HG03469 (cell line): ENCODE data around the gene LEKR1.
"Not testable (repeated sequence)": the region's sequence is repeated elsewhere in the genome, so short reads cannot be mapped to it uniquely, and the experiment has no call there.

Experiments
- ATAC-seq: cut with Tn5 transposase; IDR thresholded peaks from one replicate; pipeline ENCODE4 v1.9.1; 2021; ENCODE audit warnings: mild to moderate bottlenecking, moderate library complexity, moderate number of reproducible peaks; ENCODE audit not compliant: unreplicated experiment

LEKR1 gene

DNA sequence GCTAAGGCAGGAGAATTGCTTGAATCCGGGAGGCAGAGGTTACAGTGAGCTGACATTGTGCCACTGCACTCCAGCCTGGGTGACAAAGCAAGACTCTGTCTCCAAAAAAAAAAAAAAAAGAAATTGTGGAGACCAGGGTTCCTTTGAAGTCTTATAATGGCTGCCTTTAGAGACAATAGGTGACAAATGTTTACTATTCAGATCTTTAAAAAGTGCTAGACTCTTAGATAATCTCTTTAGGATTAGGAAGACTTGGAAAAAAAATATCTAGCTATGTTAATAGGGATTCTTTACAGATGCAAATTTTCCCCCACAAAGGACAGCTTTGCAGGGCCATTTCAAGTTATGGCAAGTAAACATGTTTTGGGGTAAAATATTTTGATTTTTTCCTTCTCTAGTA lies 71.7 kb downstream of the LEKR1 start:
- ATAC-seq = not testable (repeated sequence)

DNA sequence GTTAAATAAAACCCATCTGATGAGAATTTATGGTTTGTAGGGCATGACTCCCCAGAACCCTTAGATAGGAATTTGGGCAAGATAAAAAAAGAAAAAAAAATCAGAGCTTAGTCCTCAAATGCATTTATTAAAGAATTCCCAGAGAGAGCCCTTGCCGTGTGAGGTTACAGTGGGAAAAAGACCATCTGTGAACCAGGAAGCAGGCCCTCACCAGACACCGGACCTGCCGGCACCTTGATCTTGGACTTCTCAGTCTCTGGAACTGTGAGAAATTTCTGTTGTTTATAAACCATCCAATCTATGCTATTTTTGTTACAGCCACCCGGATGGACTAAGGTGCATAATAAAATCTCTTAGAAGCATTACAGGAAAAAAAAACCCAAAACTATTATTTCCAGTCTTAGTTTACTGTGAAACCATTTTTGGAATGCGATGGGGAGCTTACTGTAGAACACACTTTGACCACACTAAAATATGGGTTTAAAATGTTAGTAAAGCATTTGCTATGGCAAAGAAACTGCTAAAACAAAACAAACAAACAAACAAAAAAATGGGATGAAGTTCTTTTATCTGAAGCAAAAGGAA lies 72.2 kb downstream of the LEKR1 start:
- ATAC-seq = no peak

- no peak for ATAC-seq
Measured at GRCh38 chr3:156899951-156900350, 73.8 kb downstream of the LEKR1 start.

DNA sequence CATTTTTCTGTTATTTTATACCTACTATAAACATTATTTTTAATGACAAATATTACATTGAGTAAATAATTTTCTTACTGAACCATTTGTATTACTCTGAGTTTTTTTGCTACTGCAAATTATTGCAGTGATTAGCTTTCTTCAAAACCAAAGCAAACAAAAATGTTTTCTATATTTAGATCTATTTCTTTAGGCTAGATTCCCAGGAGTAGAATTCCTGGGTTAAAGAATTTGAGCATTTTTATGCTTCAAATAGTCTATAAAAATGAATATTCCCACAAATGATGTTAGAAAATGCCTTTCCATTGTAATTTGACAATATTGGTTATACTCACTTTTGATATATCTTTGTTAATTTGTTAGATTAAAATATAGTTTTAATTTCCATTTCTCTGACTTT lies 76.8 kb downstream of the LEKR1 start:
- ATAC-seq = no peak

DNA sequence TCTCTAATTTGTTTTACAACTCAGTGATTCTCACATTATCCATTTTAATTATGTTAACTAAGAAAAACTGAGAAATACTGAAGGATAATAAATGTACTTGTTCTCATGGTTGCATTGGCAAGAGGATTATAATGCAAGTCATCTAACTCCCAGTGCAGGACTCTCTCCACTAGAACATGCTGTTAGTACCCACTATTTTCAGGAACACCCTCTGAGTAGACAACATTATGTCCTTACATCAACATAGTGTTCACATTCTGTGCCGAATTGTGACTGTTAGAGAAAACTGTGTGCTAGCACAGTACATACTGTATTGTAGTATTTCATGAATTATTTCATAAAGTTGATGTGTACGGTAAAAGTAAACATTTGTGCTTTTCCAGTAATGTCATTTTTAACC lies 80.1 kb downstream of the LEKR1 start:
- ATAC-seq = no peak

- no peak for ATAC-seq
Measured at GRCh38 chr3:156908398-156908797, 82.2 kb downstream of the LEKR1 start.

DNA sequence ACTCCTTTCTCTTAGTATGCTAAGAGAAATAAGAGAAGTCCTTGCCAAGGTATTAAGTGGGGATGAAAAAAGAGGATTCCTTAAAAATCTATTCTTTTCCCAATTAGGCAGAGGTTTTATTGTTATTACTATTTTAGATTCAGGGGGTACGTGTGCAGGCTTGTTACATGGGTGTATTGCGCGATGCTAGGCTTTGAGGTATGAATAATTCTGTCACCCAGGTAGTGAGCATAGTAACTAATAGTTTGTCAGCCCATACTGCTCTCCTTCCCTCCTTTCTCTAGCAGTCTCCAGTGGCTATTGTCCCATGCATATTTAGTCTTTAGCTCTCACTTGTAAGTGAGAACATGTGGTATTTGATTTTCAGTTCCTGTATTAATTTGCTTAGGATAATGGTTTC lies 83.9 kb downstream of the LEKR1 start:
- ATAC-seq = no peak

GRCh38 chr3:156910831-156911230 lies 84.7 kb downstream of the LEKR1 start:
- not testable (repeated sequence) for ATAC-seq

DNA sequence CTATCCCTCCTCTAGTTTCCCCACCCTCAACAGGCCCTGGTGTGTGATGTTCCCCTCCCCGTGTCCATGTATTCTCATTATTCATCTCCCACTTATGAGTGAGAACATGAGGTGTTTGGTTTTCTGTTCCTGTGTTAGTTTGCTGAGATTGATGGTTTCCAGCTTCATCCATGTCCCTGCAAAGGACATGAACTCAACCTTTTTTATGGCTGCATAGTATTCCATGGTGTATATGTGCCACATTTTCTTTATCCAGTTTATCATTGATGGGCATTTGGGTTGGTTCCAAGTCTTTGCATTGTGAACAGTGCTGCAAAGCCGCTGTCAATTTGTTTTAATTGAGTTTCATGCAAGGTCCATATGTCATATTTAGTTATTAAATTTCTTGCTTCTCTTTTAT lies 88.1 kb downstream of the LEKR1 start:
- ATAC-seq = not testable (repeated sequence)

- no peak for ATAC-seq
Measured at GRCh38 chr3:156915372-156915771, 89.2 kb downstream of the LEKR1 start.

DNA sequence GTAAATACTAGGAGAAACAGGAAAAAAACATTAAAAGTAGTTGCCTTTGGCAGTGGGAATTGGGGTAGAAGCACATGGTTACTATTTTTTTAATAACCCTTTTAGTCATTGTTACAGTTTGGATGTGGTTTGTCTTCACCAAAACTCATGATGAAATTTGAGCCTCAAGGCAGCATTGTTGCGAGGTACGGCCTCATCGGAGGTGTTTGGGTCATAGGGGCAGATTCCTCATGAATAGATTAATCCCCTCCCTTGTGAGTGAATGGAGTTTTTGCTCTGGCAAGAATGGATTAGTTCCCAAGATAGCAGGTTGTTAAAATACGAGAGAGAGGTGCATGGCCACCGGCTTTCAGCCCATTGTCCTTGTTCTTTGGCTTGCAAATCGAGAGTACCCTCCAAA lies 92.6 kb downstream of the LEKR1 start:
- no peak for ATAC-seq

GRCh38 chr3:156919818-156920217 lies 93.7 kb downstream of the LEKR1 start:
- no peak for ATAC-seq

DNA sequence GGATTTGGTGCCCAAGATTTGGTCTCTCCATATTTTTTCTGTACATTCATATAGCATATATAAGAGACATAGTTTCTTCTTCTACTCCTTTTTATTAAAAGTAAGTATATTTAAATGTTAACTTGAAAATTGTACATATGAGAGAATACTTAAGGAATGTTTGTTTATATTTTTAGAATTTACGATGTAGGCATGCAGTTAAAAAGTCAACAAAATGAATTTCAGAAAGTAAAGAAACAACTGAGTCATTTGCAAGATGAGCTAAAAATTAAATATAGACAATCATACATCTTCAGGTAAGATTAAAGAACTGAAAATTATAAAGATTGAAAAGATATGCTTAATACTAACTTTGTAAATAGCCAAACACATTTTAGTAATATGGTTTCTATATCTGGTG lies 94.2 kb downstream of the LEKR1 start:
- ATAC-seq = no peak

GRCh38 chr3:156923349-156923748 lies 97.2 kb downstream of the LEKR1 start:
- ATAC-seq = no peak

DNA sequence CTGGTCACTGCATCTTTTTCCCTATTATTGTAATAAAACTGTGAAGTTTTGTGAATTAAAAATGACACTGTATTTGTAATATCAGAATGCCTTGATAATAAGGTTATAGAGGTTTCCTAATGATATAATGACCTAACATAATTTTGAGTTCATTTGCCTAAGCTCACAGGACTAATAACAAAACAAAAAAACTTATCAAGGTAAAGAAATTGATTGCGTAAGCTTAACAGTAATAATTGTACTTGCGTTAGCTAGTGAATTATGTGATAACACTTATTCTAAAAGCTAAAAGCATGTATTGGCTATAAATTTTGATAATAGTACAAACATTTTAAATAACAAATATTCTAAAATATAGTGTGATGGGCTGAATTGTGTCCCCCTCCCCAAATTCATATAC lies 112.6 kb downstream of the LEKR1 start:
- no peak for ATAC-seq

GRCh38 chr3:156939315-156939714 lies 113.2 kb downstream of the LEKR1 start:
- no peak for ATAC-seq

DNA sequence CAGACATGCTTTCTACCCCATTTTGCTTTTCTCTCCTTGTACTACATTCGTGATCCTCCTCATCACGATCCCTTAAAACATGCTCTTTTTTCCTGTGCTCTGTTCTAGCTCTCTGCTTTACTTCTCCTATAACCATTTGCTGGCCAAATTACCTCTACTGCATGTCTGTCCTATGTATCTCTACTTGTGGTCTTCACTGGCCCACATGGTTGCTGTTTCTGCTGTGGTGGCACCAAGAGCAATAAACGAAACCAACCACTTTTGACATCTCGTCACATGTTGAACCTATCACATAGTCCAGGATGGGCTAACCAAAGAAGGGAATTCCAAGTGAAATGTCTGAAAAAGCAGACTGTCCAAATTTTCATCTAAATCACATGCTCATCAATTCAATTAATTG lies 115.2 kb downstream of the LEKR1 start:
- ATAC-seq = no peak

- no peak for ATAC-seq
Measured at GRCh38 chr3:156948402-156949210, 122.5 kb downstream of the LEKR1 start.

DNA sequence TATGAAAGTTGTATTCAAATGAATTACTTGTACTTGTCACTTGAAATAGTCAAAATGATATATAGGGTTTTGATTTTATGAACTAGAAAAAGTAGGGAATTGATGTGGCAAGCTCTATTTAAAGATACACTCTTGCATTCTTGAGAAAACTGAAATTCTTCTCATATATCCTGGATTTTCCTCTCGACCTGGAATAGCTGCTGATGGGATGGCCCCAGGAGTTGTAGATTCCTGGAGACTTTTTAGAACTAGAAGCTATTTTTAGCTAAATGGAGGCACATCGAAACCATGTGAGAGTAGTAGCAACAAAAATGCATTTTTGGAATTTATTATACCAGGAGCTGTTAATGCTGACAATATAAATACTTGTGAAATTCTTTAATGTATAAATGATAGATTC lies 125.9 kb downstream of the LEKR1 start:
- ATAC-seq = no peak

DNA sequence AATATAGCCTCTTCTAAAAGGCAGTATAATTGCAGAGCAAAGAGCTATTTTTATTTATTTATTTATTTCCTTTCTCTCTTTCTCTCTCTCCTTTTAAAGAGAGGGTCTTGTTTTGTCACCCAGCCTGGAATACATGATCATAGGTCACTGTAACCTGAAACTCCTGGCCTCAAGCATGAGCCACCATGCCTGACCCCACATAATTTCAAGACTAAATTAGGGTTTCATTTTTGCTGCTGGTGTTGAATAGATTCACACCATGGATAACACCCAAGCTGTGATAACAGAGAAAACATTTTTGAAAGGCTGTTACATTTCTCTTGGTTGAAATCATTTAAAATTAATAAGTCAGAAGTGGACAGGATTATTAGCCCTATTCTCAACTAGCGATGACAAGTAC lies 131.6 kb downstream of the LEKR1 start:
- no peak for ATAC-seq

DNA sequence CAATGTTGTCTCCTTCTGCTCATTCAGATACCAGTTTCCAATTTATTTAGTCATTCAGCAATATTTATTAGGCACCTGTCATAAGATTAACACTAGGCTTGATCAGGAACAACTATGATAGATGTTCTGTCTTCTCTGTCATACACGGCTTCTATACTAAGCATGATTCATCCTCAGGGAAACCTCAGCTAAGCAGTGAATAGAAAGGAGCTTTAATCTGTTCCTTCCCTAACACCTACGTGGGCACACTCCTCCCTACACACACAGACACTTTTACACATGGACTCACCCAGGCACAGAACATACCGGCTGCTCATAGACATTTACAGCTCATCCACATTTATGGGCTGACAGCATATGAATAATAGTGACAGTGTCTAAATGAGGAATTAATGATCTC lies 136.9 kb downstream of the LEKR1 start:
- no peak for ATAC-seq

DNA sequence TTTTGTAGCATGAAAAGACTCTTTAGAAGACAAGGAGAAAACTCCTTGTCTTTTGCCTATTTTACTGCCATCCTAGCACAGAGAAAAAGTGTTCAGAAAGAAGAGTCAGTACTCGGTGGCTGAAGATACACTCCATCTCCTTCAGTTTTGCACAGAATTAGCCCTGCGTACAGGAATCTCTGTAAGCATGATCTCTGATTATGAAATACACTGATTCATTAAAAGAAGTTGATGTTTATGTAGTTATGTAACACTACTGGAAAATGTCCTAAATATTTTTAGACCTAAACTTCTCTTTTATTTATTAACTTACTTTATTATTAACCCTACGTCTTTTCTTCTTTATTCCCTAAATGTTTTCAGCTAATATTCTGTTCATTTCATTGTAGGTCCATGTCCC lies 138.4 kb downstream of the LEKR1 start:
- ATAC-seq = no peak

- ATAC-seq = not testable (repeated sequence)
Measured at GRCh38 chr3:156966349-156966748, 140.2 kb downstream of the LEKR1 start.
